ENCODE results near the gene IL10. TPM values are rescaled to one million over a fixed set of nuclear protein-coding genes. Genes with fewer than 3 reads are reported as not detected.

IL10 gene
- polyA plus RNA-seq, 1 of the 3 experiments (the other 2 are of a cell fraction): not detected

- peaks cover 0 to 2% of the 10 kb centered on the region in 2 experiments; a peak in 1 of 4 replicates for H3K4me1 ChIP-seq (ENCODE audit: control insufficient read depth in 1 of 2, insufficient read depth in 2 of 2, low read depth in 1 of 2, low read length in 1 of 2)
- no peak overlapping the region for H2AFZ ChIP-seq (ENCODE audit: low read depth)
- H3K9me3 ChIP-seq: no peaks in the 10 kb centered on the region
- DNase-seq: no peak
- no peak overlapping the region for H3K27ac ChIP-seq (ENCODE audit: low read depth in 2 of 2, low read length in 1 of 2)
- ChIA-PET POLR2A (no interaction called here), CTCF (interaction anchor here (0.7 to 16.7 kb wide), 31 partner anchors 9 to 293 kb away, joined by 3 to 380 read pairs (median 5); partner anchors contain the start of genes IL10, IL20 and IL24)
- no peaks in the 10 kb centered on the region for H3F3A ChIP-seq (replicated peaks; ENCODE audit: insufficient read depth)
- H3K9ac ChIP-seq: no peak overlapping the region
- no peak overlapping the region for H3K4me3 ChIP-seq (ENCODE audit: low read depth in 2 of 2, low read length in 1 of 2)
- WGBS (ENCODE audit: low lambda C conversion rate): 95% methylated on average over 5 of the region's 5 CpGs
- H3K4me2 ChIP-seq: no peak overlapping the region
- H3K36me3 ChIP-seq (replicated peaks in 1 of 2; ENCODE audit: control insufficient read depth in 1 of 2, insufficient read depth in 2 of 2, low read length in 1 of 2): peaks cover 11 to 35% of the 10 kb centered on the region in 2 experiments
- no peaks in the 10 kb centered on the region for H3K79me2 ChIP-seq (ENCODE audit: insufficient read depth)
- peaks cover 5% of the 10 kb centered on the region; the same call in 1 of the 2 replicates for H4K20me1 ChIP-seq (ENCODE audit: insufficient read depth)
- no peak for TF ChIP-seq EZH2phosphoT487 (IDR thresholded peaks at IDR 0.05; ENCODE audit: borderline replicate concordance, low read depth)
- no peak for TF ChIP-seq TAF1 (IDR thresholded peaks at IDR 0.05; ENCODE audit: borderline replicate concordance, low read depth, low read length)
- peak; percentile 48; the same call in 1 of the 2 replicates for TF ChIP-seq NFIC (IDR thresholded peaks at IDR 0.05; ENCODE audit: borderline replicate concordance)
- TF ChIP-seq, protein P1, sequence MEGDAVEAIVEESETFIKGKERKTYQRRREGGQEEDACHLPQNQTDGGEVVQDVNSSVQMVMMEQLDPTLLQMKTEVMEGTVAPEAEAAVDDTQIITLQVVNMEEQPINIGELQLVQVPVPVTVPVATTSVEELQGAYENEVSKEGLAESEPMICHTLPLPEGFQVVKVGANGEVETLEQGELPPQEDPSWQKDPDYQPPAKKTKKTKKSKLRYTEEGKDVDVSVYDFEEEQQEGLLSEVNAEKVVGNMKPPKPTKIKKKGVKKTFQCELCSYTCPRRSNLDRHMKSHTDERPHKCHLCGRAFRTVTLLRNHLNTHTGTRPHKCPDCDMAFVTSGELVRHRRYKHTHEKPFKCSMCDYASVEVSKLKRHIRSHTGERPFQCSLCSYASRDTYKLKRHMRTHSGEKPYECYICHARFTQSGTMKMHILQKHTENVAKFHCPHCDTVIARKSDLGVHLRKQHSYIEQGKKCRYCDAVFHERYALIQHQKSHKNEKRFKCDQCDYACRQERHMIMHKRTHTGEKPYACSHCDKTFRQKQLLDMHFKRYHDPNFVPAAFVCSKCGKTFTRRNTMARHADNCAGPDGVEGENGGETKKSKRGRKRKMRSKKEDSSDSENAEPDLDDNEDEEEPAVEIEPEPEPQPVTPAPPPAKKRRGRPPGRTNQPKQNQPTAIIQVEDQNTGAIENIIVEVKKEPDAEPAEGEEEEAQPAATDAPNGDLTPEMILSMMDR (IDR thresholded peaks at IDR 0.05): no peak
- no peaks in the 10 kb centered on the region for H3K27me3 ChIP-seq (ENCODE audit: insufficient read depth)
- no peaks in the 10 kb centered on the region for H3K9me2 ChIP-seq
Observed at GRCh38 chr1:206735553-206736031, 36.7 kb downstream of the IL10 start.

GRCh38 chr1:206734499-206735142 lies 37.7 kb downstream of the IL10 start:
- no peaks in the 10 kb centered on the region for H3K79me2 ChIP-seq (ENCODE audit: insufficient read depth)
- no peak overlapping the region for H3K9ac ChIP-seq
- H3K9me2 ChIP-seq: no peaks in the 10 kb centered on the region
- ChIA-PET POLR2A (no interaction called here), CTCF (interaction anchor here (0.6 to 16.7 kb wide), 66 partner anchors 8 to 1416 kb away, joined by 3 to 380 read pairs (median 5); partner anchors contain the start of genes FCMR, IL10, IL19 and IL20)
- WGBS (ENCODE audit: low lambda C conversion rate): 54% methylated on average over 6 of the region's 9 CpGs
- H3F3A ChIP-seq (replicated peaks; ENCODE audit: insufficient read depth): no peaks in the 10 kb centered on the region
- no peak overlapping the region for H2AFZ ChIP-seq (ENCODE audit: low read depth)
- H4K20me1 ChIP-seq (ENCODE audit: insufficient read depth): peaks cover 5% of the 10 kb centered on the region; the same call in 1 of the 2 replicates
- H3K9me3 ChIP-seq: no peaks in the 10 kb centered on the region
- H3K4me1 ChIP-seq (ENCODE audit: control insufficient read depth in 1 of 2, insufficient read depth in 2 of 2, low read depth in 1 of 2, low read length in 1 of 2): peaks cover 0 to 2% of the 10 kb centered on the region in 2 experiments; a peak in 1 of 4 replicates
- no peaks in the 10 kb centered on the region for H3K27me3 ChIP-seq (ENCODE audit: insufficient read depth)
- H3K27ac ChIP-seq (ENCODE audit: low read depth in 2 of 2, low read length in 1 of 2): no peak overlapping the region
- DNase-seq: peak; percentile 83
- H3K36me3 ChIP-seq (replicated peaks in 1 of 2; ENCODE audit: control insufficient read depth in 1 of 2, insufficient read depth in 2 of 2, low read length in 1 of 2): peaks cover 13 to 45% of the 10 kb centered on the region in 2 experiments
- H3K4me3 ChIP-seq (ENCODE audit: low read depth in 2 of 2, low read length in 1 of 2): no peak overlapping the region; a peak in 1 of 4 replicates
- no peak overlapping the region for H3K4me2 ChIP-seq
- TF ChIP-seq RCOR1 (IDR thresholded peaks at IDR 0.05; ENCODE audit: low read length) (no peak), FOXJ3 (CRISPR knock-in tag; IDR thresholded peaks at IDR 0.05) (no peak), CHD2 (IDR thresholded peaks at IDR 0.05; ENCODE audit: low read length, partially characterized antibody) (no peak), SMC3 (IDR thresholded peaks at IDR 0.05; ENCODE audit: low read depth, low read length) (peak; percentile 85), MXI1 (IDR thresholded peaks at IDR 0.05; ENCODE audit: low read depth, low read length) (no peak), EZH2phosphoT487 (IDR thresholded peaks at IDR 0.05; ENCODE audit: borderline replicate concordance, low read depth) (no peak), SIN3A (IDR thresholded peaks at IDR 0.05; ENCODE audit: borderline replicate concordance, low read depth, low read length) (no peak), EP300 (IDR thresholded peaks at IDR 0.05; ENCODE audit: borderline replicate concordance in 1 of 2, low read depth in 1 of 2, low read length in 1 of 2) (no peak), NFIC (IDR thresholded peaks at IDR 0.05; ENCODE audit: borderline replicate concordance) (no peak), RAD21 (IDR thresholded peaks at IDR 0.05; ENCODE audit: low read length) (peak; percentile 85), PBX3 (IDR thresholded peaks at IDR 0.05) (no peak), TAF1 (IDR thresholded peaks at IDR 0.05; ENCODE audit: borderline replicate concordance, low read depth, low read length) (no peak)
- TF ChIP-seq, protein P2, sequence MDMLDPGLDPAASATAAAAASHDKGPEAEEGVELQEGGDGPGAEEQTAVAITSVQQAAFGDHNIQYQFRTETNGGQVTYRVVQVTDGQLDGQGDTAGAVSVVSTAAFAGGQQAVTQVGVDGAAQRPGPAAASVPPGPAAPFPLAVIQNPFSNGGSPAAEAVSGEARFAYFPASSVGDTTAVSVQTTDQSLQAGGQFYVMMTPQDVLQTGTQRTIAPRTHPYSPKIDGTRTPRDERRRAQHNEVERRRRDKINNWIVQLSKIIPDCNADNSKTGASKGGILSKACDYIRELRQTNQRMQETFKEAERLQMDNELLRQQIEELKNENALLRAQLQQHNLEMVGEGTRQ (IDR thresholded peaks at IDR 0.05; ENCODE audit: borderline replicate concordance, low read depth, low read length): no peak
- TF ChIP-seq, protein P1 (IDR thresholded peaks at IDR 0.05): peak; percentile 72
- TF ChIP-seq, protein P3, sequence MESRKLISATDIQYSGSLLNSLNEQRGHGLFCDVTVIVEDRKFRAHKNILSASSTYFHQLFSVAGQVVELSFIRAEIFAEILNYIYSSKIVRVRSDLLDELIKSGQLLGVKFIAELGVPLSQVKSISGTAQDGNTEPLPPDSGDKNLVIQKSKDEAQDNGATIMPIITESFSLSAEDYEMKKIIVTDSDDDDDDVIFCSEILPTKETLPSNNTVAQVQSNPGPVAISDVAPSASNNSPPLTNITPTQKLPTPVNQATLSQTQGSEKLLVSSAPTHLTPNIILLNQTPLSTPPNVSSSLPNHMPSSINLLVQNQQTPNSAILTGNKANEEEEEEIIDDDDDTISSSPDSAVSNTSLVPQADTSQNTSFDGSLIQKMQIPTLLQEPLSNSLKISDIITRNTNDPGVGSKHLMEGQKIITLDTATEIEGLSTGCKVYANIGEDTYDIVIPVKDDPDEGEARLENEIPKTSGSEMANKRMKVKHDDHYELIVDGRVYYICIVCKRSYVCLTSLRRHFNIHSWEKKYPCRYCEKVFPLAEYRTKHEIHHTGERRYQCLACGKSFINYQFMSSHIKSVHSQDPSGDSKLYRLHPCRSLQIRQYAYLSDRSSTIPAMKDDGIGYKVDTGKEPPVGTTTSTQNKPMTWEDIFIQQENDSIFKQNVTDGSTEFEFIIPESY (IDR thresholded peaks at IDR 0.05; ENCODE audit: borderline replicate concordance, low read depth): no peak
